GM10248 (cell line): ENCODE data around the gene PLEKHA8.

ENCODE experiments used
- CTCF ChIA-PET: fragments of 300-600 bp; sonication (Branson Sonifier 250); formaldehyde crosslinking; extraction: SDS; loops from one replicate; lab custom pipeline; 2021; ENCODE audit warnings: antibody characterized with exemption; lab: Yijun Ruan, JAX
- POLR2A ChIA-PET: fragments of 350-650 bp; sonication (Branson Sonifier 250); formaldehyde crosslinking; extraction: SDS; loops from one replicate; lab custom pipeline; 2020; ENCODE audit warnings: antibody characterized with exemption; lab: Yijun Ruan, JAX
- DNase-seq: peaks from one replicate; pipeline ENCODE4 v3.0.0; 2012; ENCODE audit errors: extremely low spot score
- TF ChIP-seq, protein P1 (sequence below): IDR thresholded peaks from 2 replicates; pipeline ENCODE4 v1.5.1; 2012; ENCODE audit warnings: mild to moderate bottlenecking, low read depth; ENCODE audit errors: extremely low read depth, missing control alignments, control extremely low read depth

PLEKHA8 gene

DNA sequence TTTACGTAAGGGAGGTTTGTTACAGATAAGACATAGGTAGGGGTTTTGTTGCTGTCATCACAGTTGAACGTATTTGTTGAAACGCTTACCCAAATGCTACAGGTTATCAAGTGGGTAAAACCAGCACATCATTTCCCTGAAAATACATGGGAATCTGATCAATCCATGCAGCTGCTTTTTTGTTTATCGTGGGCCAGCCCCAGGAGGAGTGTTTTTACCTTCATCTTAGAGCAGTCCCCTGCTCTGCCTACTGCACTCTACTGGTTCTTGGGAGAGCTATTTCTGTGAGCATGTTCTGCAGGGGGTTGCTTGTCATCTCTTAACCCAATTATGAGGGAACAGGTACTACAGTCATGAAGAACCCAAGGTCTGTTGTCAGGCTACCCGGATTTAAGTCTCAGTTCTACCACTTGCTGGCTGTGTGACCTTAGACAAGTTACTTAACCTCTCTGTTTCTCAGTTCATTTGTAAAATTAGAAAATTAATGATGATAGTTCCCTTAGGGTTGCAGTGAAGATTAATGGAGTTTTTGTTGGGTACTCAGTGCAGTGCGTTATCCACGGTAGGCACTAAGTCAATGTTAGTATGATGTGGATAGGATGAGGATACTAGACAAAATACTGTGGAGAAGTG lies 121.5 kb downstream of the PLEKHA8 start:
- ChIA-PET POLR2A (no interaction called here), CTCF (interaction anchor here (1.0 to 1.1 kb wide), 2 partner anchors 15 kb away, joined by 3 read pairs; partner anchors contain the start of gene MTURN)
- TF ChIP-seq, protein P1, sequence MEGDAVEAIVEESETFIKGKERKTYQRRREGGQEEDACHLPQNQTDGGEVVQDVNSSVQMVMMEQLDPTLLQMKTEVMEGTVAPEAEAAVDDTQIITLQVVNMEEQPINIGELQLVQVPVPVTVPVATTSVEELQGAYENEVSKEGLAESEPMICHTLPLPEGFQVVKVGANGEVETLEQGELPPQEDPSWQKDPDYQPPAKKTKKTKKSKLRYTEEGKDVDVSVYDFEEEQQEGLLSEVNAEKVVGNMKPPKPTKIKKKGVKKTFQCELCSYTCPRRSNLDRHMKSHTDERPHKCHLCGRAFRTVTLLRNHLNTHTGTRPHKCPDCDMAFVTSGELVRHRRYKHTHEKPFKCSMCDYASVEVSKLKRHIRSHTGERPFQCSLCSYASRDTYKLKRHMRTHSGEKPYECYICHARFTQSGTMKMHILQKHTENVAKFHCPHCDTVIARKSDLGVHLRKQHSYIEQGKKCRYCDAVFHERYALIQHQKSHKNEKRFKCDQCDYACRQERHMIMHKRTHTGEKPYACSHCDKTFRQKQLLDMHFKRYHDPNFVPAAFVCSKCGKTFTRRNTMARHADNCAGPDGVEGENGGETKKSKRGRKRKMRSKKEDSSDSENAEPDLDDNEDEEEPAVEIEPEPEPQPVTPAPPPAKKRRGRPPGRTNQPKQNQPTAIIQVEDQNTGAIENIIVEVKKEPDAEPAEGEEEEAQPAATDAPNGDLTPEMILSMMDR = no peak
- no peak for DNase-seq

- CTCF ChIA-PET = interaction anchor here (1.3 kb wide), 1 partner anchor 12 kb away, joined by 4 read pairs; no protein-coding TSS in a partner anchor
- no peak for DNase-seq
- TF ChIP-seq, protein P1 = no peak
- POLR2A ChIA-PET = no interaction called here
Measured at GRCh38 chr7:30150711-30151110, 122.5 kb downstream of the PLEKHA8 start.

DNA sequence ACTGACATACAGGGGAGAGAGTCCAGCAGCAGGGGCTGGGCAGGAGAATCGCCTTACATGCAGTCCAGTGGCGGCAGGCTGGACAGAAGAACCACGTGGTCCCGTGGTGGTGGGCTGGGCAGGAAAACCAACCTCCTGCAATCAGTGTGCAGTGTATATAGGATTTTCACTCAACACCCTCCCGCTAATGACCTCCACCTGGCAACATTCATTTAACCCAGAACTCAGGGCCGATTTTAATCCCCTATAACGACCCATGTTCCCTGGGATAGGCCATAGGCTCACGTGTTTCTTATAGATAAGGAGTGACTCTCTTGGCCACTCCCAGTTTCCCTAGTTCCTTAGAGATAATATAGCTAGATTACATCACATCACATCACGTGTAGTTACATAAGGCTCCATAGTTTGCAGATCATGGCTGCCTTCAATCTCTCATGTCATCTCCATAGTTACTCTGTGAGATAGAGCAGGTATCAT lies 125.9 kb downstream of the PLEKHA8 start:
- ChIA-PET CTCF (interaction anchor here (1.1 to 2.0 kb wide), 3 partner anchors 8 to 13 kb away, joined by 3 to 6 read pairs (median 5); no protein-coding TSS in a partner anchor), POLR2A (no interaction called here)
- TF ChIP-seq, protein P1 = no peak
- no peak for DNase-seq

DNA sequence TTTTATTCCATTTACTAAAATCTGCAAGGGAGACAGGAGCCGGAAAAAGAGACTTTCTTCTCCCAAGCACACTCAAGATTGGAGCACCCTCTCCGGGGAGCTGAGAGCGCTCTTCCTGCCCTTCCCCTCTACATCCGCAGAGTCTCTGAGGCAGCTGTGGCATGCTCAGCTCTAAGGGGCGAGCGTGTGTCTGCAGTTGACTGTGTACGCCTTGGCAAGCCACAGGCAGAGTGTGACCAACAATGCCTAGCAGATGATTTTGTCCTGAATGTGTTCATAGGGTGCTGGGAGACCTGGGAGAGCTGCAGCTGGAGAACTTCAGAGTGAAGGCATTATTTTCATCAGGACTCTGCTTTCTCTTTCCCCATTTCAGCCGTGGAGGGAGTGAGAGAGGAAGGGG lies 127.3 kb downstream of the PLEKHA8 start:
- POLR2A ChIA-PET = no interaction called here
- TF ChIP-seq, protein P1 = no peak
- CTCF ChIA-PET = interaction anchor here (1.9 to 2.0 kb wide), 2 partner anchors 9 kb away, joined by 5 to 6 read pairs; no protein-coding TSS in a partner anchor
- no peak for DNase-seq

GRCh38 chr7:30157204-30157603 lies 129.0 kb downstream of the PLEKHA8 start:
- POLR2A ChIA-PET = no interaction called here
- TF ChIP-seq, protein P1 = no peak
- no peak for DNase-seq
- CTCF ChIA-PET = interaction anchor here (1.2 to 2.0 kb wide), 3 partner anchors 9 to 15 kb away, joined by 3 to 5 read pairs (median 4); no protein-coding TSS in a partner anchor

DNA sequence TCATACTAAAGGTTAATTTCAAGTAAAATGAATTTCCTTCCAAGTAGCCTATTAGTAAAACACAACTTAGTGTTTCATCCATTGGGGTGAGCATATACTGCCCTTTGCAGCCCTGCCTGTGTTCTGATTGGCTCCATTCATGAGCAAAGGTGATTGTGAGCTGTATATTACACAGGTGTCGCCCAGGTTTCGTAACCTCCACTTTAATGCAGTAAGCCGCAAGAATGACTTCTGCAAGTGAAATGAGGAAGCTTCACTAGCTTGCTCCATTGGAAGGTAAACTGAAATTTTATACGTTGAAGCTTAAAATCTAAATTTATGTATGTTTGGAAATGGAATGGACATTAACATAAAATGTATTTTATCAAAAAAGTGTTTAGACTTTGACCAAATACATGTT lies 131.0 kb downstream of the PLEKHA8 start:
- CTCF ChIA-PET = interaction anchor here (1.2 kb wide), 1 partner anchor 12 kb away, joined by 3 read pairs; no protein-coding TSS in a partner anchor

More for the DNA sequence above, 131.0 kb downstream of the PLEKHA8 start:
- POLR2A ChIA-PET = no interaction called here
- no peak for DNase-seq
- TF ChIP-seq, protein P1 = no peak
